Iris pigment epithelial cell (primary cell): ENCODE data around the gene SPATA31A1.
"Not testable (repeated sequence)": the region's sequence is repeated elsewhere in the genome, so short reads cannot be mapped to it uniquely, and the experiment has no call there.

ENCODE experiments used
- DNase-seq: peaks from one replicate; pipeline ENCODE4 v3.0.0-alpha.2; 2011; ENCODE audit warnings: low read depth

Gene SPATA31A1

DNA sequence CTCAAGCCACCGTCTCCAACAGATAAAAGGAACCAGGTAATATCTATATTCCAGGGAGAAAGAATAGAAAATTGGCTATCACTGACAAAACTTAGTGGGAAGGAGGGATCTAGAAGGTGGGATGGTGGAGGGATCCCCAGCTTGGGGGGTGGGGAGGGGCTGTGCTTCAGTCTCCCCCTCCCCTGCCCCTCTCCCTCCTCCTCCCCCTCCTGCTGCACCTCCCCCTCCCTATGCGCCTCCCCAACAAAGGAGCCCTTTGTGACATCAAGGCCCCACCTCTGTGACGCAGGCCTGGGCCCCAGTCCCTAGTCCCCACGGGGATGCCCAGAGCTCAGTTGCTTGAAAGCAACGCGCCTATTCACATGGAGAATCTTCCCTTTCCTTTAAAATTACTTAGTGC is at the start of gene SPATA31A1:
TSS of gene SPATA31A1 (plus strand) at position 301 of the 400 bp plus-strand sequence. CDS start at position 363, 62 bp downstream.
- DNase-seq = not testable (repeated sequence)

DNA sequence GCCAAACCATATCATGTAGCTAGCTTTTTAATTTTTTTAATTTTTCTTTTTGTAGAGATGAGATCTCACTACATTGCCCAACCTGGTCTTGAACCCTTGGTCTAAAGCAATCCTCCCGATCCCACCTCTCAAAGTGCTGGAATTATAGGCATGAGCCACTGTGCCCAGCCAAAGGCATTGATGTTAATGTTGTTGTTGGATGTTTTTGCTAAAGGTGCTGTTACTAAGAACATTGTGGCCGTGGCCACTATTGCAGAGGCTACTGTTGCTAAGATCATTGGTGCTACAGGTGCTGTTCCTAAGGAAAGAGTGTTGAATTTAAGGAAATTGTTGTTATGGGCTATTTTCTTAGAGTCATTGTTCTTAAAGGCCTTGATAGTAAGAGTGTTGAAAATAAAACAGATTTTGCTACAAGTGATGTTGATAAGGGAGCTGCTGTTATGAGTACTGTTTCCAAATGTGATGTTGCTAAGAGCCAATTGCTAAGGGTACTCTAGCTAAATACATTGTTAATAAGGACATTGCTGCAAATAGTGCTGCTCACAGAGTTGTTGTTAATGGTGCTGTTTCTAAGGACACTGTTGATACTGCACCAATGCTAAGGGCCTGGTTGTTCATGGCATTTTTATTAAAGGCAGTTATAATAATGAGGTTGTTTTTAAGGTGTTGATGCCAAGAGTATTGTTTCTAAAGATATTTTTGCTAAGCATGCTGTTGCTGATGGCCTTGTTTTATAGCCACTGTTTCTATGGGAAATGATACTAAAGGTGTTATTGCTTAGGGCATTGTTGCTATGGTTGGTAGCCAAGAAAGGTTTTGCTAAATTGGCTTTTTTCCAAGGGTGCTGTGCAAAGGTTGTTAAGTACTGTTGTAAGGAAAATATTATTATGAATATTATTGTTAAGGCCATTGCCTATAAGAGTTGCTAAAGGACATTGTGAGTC is 52.1 kb downstream of the SPATA31A1 start:
- not testable (repeated sequence) for DNase-seq

DNA sequence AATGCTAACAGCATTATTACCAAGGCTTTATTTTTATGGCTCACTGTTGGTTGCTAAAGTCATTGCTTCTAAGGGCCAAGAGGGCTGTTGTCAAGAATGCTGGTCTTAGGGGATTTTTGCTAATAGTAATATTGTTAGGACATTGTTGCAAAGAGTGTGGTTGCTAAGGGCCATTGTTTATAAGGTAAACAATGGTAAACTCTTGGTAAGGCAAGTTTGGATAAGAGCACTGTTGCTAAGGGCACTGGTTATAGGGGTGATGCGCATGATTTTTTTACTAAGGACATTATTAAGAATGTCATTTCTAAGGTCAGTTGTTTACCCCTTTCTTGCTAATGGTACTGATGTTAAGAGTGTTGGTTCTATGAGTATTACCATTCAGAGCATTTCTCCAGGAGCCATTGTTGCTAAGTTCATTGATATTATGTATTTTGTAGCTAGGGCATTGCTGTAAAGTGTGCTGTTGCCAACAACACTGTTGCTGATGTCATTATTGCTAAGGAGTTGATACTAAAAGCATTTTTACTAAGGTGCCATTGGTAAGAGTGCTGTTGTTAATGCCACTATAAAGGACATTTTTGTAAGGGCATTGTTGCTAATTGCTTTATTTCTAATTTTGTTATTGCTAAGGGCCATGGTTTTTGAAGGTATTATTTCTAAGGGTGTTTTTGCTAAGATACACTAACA is 55.9 kb downstream of the SPATA31A1 start:
- not testable (repeated sequence) for DNase-seq
